Skeletal muscle satellite cell (primary cell): ENCODE results near the gene ACY1. TPM values are rescaled to one million over a fixed set of nuclear protein-coding genes. Genes with fewer than 3 reads are reported as not detected.

ENCODE experiments used
- small RNA-seq: library from RNA; depleted of rRNA; stranded (forward); fragments of <200 nt; gene quantifications from one replicate; pipeline ENCODE3, GENCODE V24; 2012

ACY1 gene

Small RNAs within 50 kb of the gene (small RNA-seq; reads per million reads assigned to genes)
- not detected for gene AC115284.1
